GM23338 (cell line): ENCODE measurements around the gene ARHGAP10. TPM values are rescaled to one million over a fixed set of nuclear protein-coding genes. Genes with fewer than 3 reads are reported as not detected.
A peak's percentile ranks its signal among the peaks of the same experiment; 100 is the strongest.

Experiments used
- ATAC-seq: fragments of 200-7000 bp; cut with Tn5 transposase; 3 replicates; pipeline ENCODE4 v1.9.1; 2020
- DNase-seq: peaks from one replicate; pipeline ENCODE4 v3.0.0-alpha.2; 2015; ENCODE audit warnings: low spot score
- H2AFZ ChIP-seq: fragments of 200-600 bp; sonication (generic); 2 replicates; pipeline ENCODE4 v1.8.0; 2016; ENCODE audit warnings: antibody characterized with exemption, mild to moderate bottlenecking, moderate library complexity
- H3F3A ChIP-seq: fragments of 200-600 bp; sonication (generic); replicated peaks from 2 replicates; pipeline ENCODE4 v1.8.0; 2017; ENCODE audit warnings: antibody characterized with exemption, mixed run types, low read depth
- H3K27ac ChIP-seq: fragments of 200-600 bp; sonication (generic); 2 replicates; pipeline ENCODE4 v1.6.1; 2016; ENCODE audit warnings: low read depth
- H3K27me3 ChIP-seq: fragments of 200-600 bp; sonication (generic); 2 replicates; pipeline ENCODE4 v1.8.0; 2016; ENCODE audit warnings: mild to moderate bottlenecking, mixed run types, moderate library complexity; ENCODE audit not compliant: insufficient read depth
- H3K36me3 ChIP-seq: fragments of 200-600 bp; sonication (generic); 2 replicates; pipeline ENCODE4 v1.8.0; 2016; ENCODE audit warnings: mild to moderate bottlenecking; ENCODE audit not compliant: insufficient read depth
- H3K4me1 ChIP-seq: fragments of 200-600 bp; sonication (generic); 2 replicates; pipeline ENCODE4 v1.8.0; 2016; ENCODE audit warnings: mild to moderate bottlenecking, moderate library complexity; ENCODE audit not compliant: insufficient read depth
- H3K4me2 ChIP-seq: fragments of 200-600 bp; sonication (generic); 2 replicates; pipeline ENCODE4 v1.7.1; 2017; ENCODE audit warnings: mixed run types
- H3K4me3 ChIP-seq: fragments of 200-600 bp; sonication (generic); 2 replicates; pipeline ENCODE4 v1.6.1; 2016; ENCODE audit warnings: mixed run types
- H3K79me2 ChIP-seq: fragments of 200-600 bp; sonication (generic); replicated peaks from 2 replicates; pipeline ENCODE4 v1.8.0; 2017; ENCODE audit warnings: mild to moderate bottlenecking; ENCODE audit not compliant: insufficient read depth
- H3K9me2 ChIP-seq: fragments of 200-600 bp; sonication (generic); 2 replicates; pipeline ENCODE4 v1.8.0; 2017; ENCODE audit not compliant: insufficient read depth
- H4K20me1 ChIP-seq: fragments of 200-600 bp; sonication (generic); replicated peaks from 2 replicates; pipeline ENCODE4 v1.8.0; 2017; ENCODE audit warnings: mild to moderate bottlenecking; ENCODE audit not compliant: insufficient read depth
- H3K27ac Mint-ChIP-seq: 2 replicates; pipeline ENCODE4 v1.8.0; 2020; ENCODE audit warnings: inconsistent platforms, mild to moderate bottlenecking, moderate library complexity, mixed read lengths
- H3K27me3 Mint-ChIP-seq: 3 replicates; pipeline ENCODE4 v1.8.0; 2022; ENCODE audit warnings: low read depth, mild to moderate bottlenecking, moderate library complexity, mixed read lengths, inconsistent platforms; ENCODE audit not compliant: insufficient read depth, poor library complexity
- H3K36me3 Mint-ChIP-seq: 3 replicates; pipeline ENCODE4 v1.8.0; 2021; ENCODE audit warnings: low read depth, mild to moderate bottlenecking, inconsistent platforms, moderate library complexity, mixed read lengths
- H3K4me1 Mint-ChIP-seq: 3 replicates; pipeline ENCODE4 v1.8.0; 2020; ENCODE audit warnings: mild to moderate bottlenecking, inconsistent platforms, mixed read lengths
- H3K4me3 Mint-ChIP-seq: 3 replicates; pipeline ENCODE4 v1.8.0; 2021; ENCODE audit warnings: moderate library complexity, mild to moderate bottlenecking, inconsistent platforms, mixed read lengths
- H3K9me3 Mint-ChIP-seq: 3 replicates; pipeline ENCODE4 v1.8.0; 2020; ENCODE audit warnings: moderate library complexity, mild to moderate bottlenecking, inconsistent platforms, mixed read lengths
- CREB1 ChIP-seq: fragments of 250-450 bp; sonication (Bioruptor Pico); IDR thresholded peaks from 2 replicates; pipeline ENCODE4 v1.5.0; 2020; ENCODE audit warnings: low read depth, mild to moderate bottlenecking, moderate library complexity
- CTCF ChIP-seq, 2 experiments: fragments of 200-600 bp in 1 of 2; sonication (generic) in 1 of 2; conservative IDR thresholded peaks; 2 replicates each; pipeline versions ENCODE4 v1.5.1 to v1.6.1; 2016 to 2017; ENCODE audit warnings: antibody characterized with exemption in 2 of 2, low read depth in 2 of 2, mild to moderate bottlenecking in 2 of 2, moderate library complexity in 1 of 2
- ETS1 ChIP-seq: IDR thresholded peaks from 2 replicates; pipeline ENCODE4 v1.6.1; 2016; ENCODE audit warnings: antibody characterized with exemption
- EZH2 ChIP-seq: fragments of 200-600 bp; sonication (generic); IDR thresholded peaks from one replicate; pipeline ENCODE4 v1.8.0; 2017; ENCODE audit warnings: antibody characterized with exemption, mild to moderate bottlenecking, low read depth; ENCODE audit not compliant: unreplicated experiment
- JUNB ChIP-seq: IDR thresholded peaks from one replicate; pipeline ENCODE4 v1.6.1; 2016; ENCODE audit warnings: antibody characterized with exemption; ENCODE audit not compliant: unreplicated experiment
- NANOG ChIP-seq: IDR thresholded peaks from 2 replicates; pipeline ENCODE4 v1.6.1; 2016; ENCODE audit warnings: antibody characterized with exemption, borderline replicate concordance
- POLR2AphosphoS5 ChIP-seq: IDR thresholded peaks from 2 replicates; pipeline ENCODE4 v1.6.1; 2016; ENCODE audit warnings: antibody characterized with exemption, low read depth
- REST ChIP-seq: IDR thresholded peaks from one replicate; pipeline ENCODE4 v1.6.1; 2018; ENCODE audit warnings: antibody characterized with exemption; ENCODE audit not compliant: unreplicated experiment
- STAT1 ChIP-seq: IDR thresholded peaks from one replicate; pipeline ENCODE4 v1.6.1; 2016; ENCODE audit warnings: antibody characterized with exemption; ENCODE audit not compliant: unreplicated experiment
- polyA plus RNA-seq: library from polyadenylated mRNA; unstranded; fragments of >200 nt; fragmentation: Nextera tagmentation; extraction: Ambion mirVana; gene quantifications from 2 replicates; pipeline ENCODE4 v1.2.1, GENCODE V29; 2016
- total RNA-seq: library from RNA; depleted of rRNA; stranded (reverse); fragments of >200 nt; shearing (Covaris generic); gene quantifications from 2 replicates; pipeline ENCODE4 v1.2.3, GENCODE V29; 2014

The ARHGAP10 gene
- total and polyA plus RNA-seq, 2 experiments from 2014 or later = 5.1 to 6.3 TPM

- TF ChIP-seq ETS1 = no peak
- TF ChIP-seq STAT1 = no peak
- no peak for TF ChIP-seq POLR2AphosphoS5
- no peak for TF ChIP-seq NANOG
- no peak for TF ChIP-seq JUNB
Measured at GRCh38 chr4:147723326-147723725, 8.6 kb upstream of the ARHGAP10 start (continued).

GRCh38 chr4:147724468-147725201, 7.3 kb upstream of the ARHGAP10 start:
- peak overlapping the region; percentile 56; the same call in 1 of the 2 replicates for H2AFZ ChIP-seq
- no peaks in the 10 kb centered on the region for H4K20me1 ChIP-seq
- H3K27ac ChIP-seq = no peak overlapping the region
- no peak overlapping the region for H3K27ac Mint-ChIP-seq
- no peaks in the 10 kb centered on the region for H3K9me2 ChIP-seq
- H3K4me1 Mint-ChIP-seq = peaks cover 2% of the 10 kb centered on the region; the same call in 2 of the 3 replicates
- no peaks in the 10 kb centered on the region for H3F3A ChIP-seq
- H3K27me3 Mint-ChIP-seq = peaks cover 4% of the 10 kb centered on the region
- no peaks in the 10 kb centered on the region for H3K4me1 ChIP-seq
- no peak overlapping the region for H3K4me3 ChIP-seq
- DNase-seq = no peak
- ATAC-seq = peak; percentile 57
- H3K27me3 ChIP-seq = peaks cover 19% of the 10 kb centered on the region
- TF ChIP-seq EZH2 (no peak), CREB1 (CRISPR knock-in tag) (no peak), POLR2AphosphoS5 (no peak)
- H3K36me3 Mint-ChIP-seq = no peaks in the 10 kb centered on the region
- no peak overlapping the region for H3K4me2 ChIP-seq
- H3K79me2 ChIP-seq = no peaks in the 10 kb centered on the region
- H3K9me3 Mint-ChIP-seq = no peaks in the 10 kb centered on the region
- H3K36me3 ChIP-seq = no peaks in the 10 kb centered on the region
- H3K4me3 Mint-ChIP-seq = no peak overlapping the region

GRCh38 chr4:147725673-147726072, 6.2 kb upstream of the ARHGAP10 start:
- no peaks in the 10 kb centered on the region for H3K36me3 ChIP-seq
- no peak overlapping the region for H3K4me2 ChIP-seq
- no peaks in the 10 kb centered on the region for H3K9me2 ChIP-seq
- no peak overlapping the region for H3K27ac ChIP-seq
- Mint-ChIP-seq H3K27ac (no peak overlapping the region), H3K4me1 (peaks cover 8% of the 10 kb centered on the region), H3K27me3 (peaks cover 10% of the 10 kb centered on the region), H3K9me3 (no peaks in the 10 kb centered on the region), H3K36me3 (no peaks in the 10 kb centered on the region), H3K4me3 (no peak overlapping the region)
- H4K20me1 ChIP-seq = no peaks in the 10 kb centered on the region
- DNase-seq (no peak), ATAC-seq (no peak)
- H3K4me1 ChIP-seq = no peaks in the 10 kb centered on the region; the same call in 1 of the 2 replicates
- H3K79me2 ChIP-seq = no peaks in the 10 kb centered on the region
- no peaks in the 10 kb centered on the region for H3F3A ChIP-seq
- peaks cover 29% of the 10 kb centered on the region for H3K27me3 ChIP-seq
- H3K4me3 ChIP-seq = no peak overlapping the region
- H2AFZ ChIP-seq = no peak overlapping the region
- TF ChIP-seq NANOG (no peak), EZH2 (no peak), CREB1 (CRISPR knock-in tag) (no peak), REST (no peak), JUNB (no peak), CTCF (conservative IDR thresholded peaks at IDR 0.05; ENCODE audit: low read depth in 2 of 2) (no peak)
